GM23338 (cell line): Measurements from ENCODE around the gene HDHD2. TPM values are rescaled to one million over a fixed set of nuclear protein-coding genes. Genes with fewer than 3 reads are reported as not detected.
A peak's percentile ranks its signal among the peaks of the same experiment; 100 is the strongest.

Source experiments
- ATAC-seq: fragments of 200-7000 bp; cut with Tn5 transposase; 3 replicates; pipeline ENCODE4 v1.9.1; 2020
- DNase-seq: peaks from one replicate; pipeline ENCODE4 v3.0.0-alpha.2; 2015; ENCODE audit warnings: low spot score
- H2AFZ ChIP-seq: fragments of 200-600 bp; sonication (generic); 2 replicates; pipeline ENCODE4 v1.8.0; 2016; ENCODE audit warnings: antibody characterized with exemption, mild to moderate bottlenecking, moderate library complexity
- H3F3A ChIP-seq: fragments of 200-600 bp; sonication (generic); replicated peaks from 2 replicates; pipeline ENCODE4 v1.8.0; 2017; ENCODE audit warnings: antibody characterized with exemption, mixed run types, low read depth
- H3K27ac ChIP-seq: fragments of 200-600 bp; sonication (generic); 2 replicates; pipeline ENCODE4 v1.6.1; 2016; ENCODE audit warnings: low read depth
- H3K27me3 ChIP-seq: fragments of 200-600 bp; sonication (generic); 2 replicates; pipeline ENCODE4 v1.8.0; 2016; ENCODE audit warnings: mild to moderate bottlenecking, mixed run types, moderate library complexity; ENCODE audit not compliant: insufficient read depth
- H3K36me3 ChIP-seq: fragments of 200-600 bp; sonication (generic); 2 replicates; pipeline ENCODE4 v1.8.0; 2016; ENCODE audit warnings: mild to moderate bottlenecking; ENCODE audit not compliant: insufficient read depth
- H3K4me1 ChIP-seq: fragments of 200-600 bp; sonication (generic); 2 replicates; pipeline ENCODE4 v1.8.0; 2016; ENCODE audit warnings: mild to moderate bottlenecking, moderate library complexity; ENCODE audit not compliant: insufficient read depth
- H3K4me2 ChIP-seq: fragments of 200-600 bp; sonication (generic); 2 replicates; pipeline ENCODE4 v1.7.1; 2017; ENCODE audit warnings: mixed run types
- H3K4me3 ChIP-seq: fragments of 200-600 bp; sonication (generic); 2 replicates; pipeline ENCODE4 v1.6.1; 2016; ENCODE audit warnings: mixed run types
- H3K79me2 ChIP-seq: fragments of 200-600 bp; sonication (generic); replicated peaks from 2 replicates; pipeline ENCODE4 v1.8.0; 2017; ENCODE audit warnings: mild to moderate bottlenecking; ENCODE audit not compliant: insufficient read depth
- H3K9me2 ChIP-seq: fragments of 200-600 bp; sonication (generic); 2 replicates; pipeline ENCODE4 v1.8.0; 2017; ENCODE audit not compliant: insufficient read depth
- H4K20me1 ChIP-seq: fragments of 200-600 bp; sonication (generic); replicated peaks from 2 replicates; pipeline ENCODE4 v1.8.0; 2017; ENCODE audit warnings: mild to moderate bottlenecking; ENCODE audit not compliant: insufficient read depth
- H3K27ac Mint-ChIP-seq: 2 replicates; pipeline ENCODE4 v1.8.0; 2020; ENCODE audit warnings: inconsistent platforms, mild to moderate bottlenecking, moderate library complexity, mixed read lengths
- H3K27me3 Mint-ChIP-seq: 3 replicates; pipeline ENCODE4 v1.8.0; 2022; ENCODE audit warnings: low read depth, mild to moderate bottlenecking, moderate library complexity, mixed read lengths, inconsistent platforms; ENCODE audit not compliant: insufficient read depth, poor library complexity
- H3K36me3 Mint-ChIP-seq: 3 replicates; pipeline ENCODE4 v1.8.0; 2021; ENCODE audit warnings: low read depth, mild to moderate bottlenecking, inconsistent platforms, moderate library complexity, mixed read lengths
- H3K4me1 Mint-ChIP-seq: 3 replicates; pipeline ENCODE4 v1.8.0; 2020; ENCODE audit warnings: mild to moderate bottlenecking, inconsistent platforms, mixed read lengths
- H3K4me3 Mint-ChIP-seq: 3 replicates; pipeline ENCODE4 v1.8.0; 2021; ENCODE audit warnings: moderate library complexity, mild to moderate bottlenecking, inconsistent platforms, mixed read lengths
- H3K9me3 Mint-ChIP-seq: 3 replicates; pipeline ENCODE4 v1.8.0; 2020; ENCODE audit warnings: moderate library complexity, mild to moderate bottlenecking, inconsistent platforms, mixed read lengths
- CREB1 ChIP-seq: fragments of 250-450 bp; sonication (Bioruptor Pico); IDR thresholded peaks from 2 replicates; pipeline ENCODE4 v1.5.0; 2020; ENCODE audit warnings: low read depth, mild to moderate bottlenecking, moderate library complexity
- CTCF ChIP-seq, 2 experiments: fragments of 200-600 bp in 1 of 2; sonication (generic) in 1 of 2; conservative IDR thresholded peaks; 2 replicates each; pipeline versions ENCODE4 v1.5.1 to v1.6.1; 2016 to 2017; ENCODE audit warnings: antibody characterized with exemption in 2 of 2, low read depth in 2 of 2, mild to moderate bottlenecking in 2 of 2, moderate library complexity in 1 of 2
- EZH2 ChIP-seq: fragments of 200-600 bp; sonication (generic); IDR thresholded peaks from one replicate; pipeline ENCODE4 v1.8.0; 2017; ENCODE audit warnings: antibody characterized with exemption, mild to moderate bottlenecking, low read depth; ENCODE audit not compliant: unreplicated experiment
- EZH2phosphoT487 ChIP-seq: fragments of 200-600 bp; sonication (generic); IDR thresholded peaks from one replicate; pipeline ENCODE4 v1.8.1; 2018; ENCODE audit warnings: antibody characterized with exemption; ENCODE audit not compliant: unreplicated experiment
- NANOG ChIP-seq: IDR thresholded peaks from 2 replicates; pipeline ENCODE4 v1.6.1; 2016; ENCODE audit warnings: antibody characterized with exemption, borderline replicate concordance
- POLR2AphosphoS5 ChIP-seq: IDR thresholded peaks from 2 replicates; pipeline ENCODE4 v1.6.1; 2016; ENCODE audit warnings: antibody characterized with exemption, low read depth
- ZNF114 ChIP-seq: fragments of 250-450 bp; sonication (Bioruptor Pico); IDR thresholded peaks from 2 replicates; pipeline ENCODE4 v1.5.0; 2020; ENCODE audit warnings: mild to moderate bottlenecking, moderate library complexity
- ZNF331 ChIP-seq: fragments of 250-450 bp; sonication (Bioruptor Pico); IDR thresholded peaks from 2 replicates; pipeline ENCODE4 v1.5.0; 2020; ENCODE audit warnings: low read depth, mild to moderate bottlenecking, moderate library complexity
- polyA plus RNA-seq: library from polyadenylated mRNA; unstranded; fragments of >200 nt; fragmentation: Nextera tagmentation; extraction: Ambion mirVana; gene quantifications from 2 replicates; pipeline ENCODE4 v1.2.1, GENCODE V29; 2016
- total RNA-seq: library from RNA; depleted of rRNA; stranded (reverse); fragments of >200 nt; shearing (Covaris generic); gene quantifications from 2 replicates; pipeline ENCODE4 v1.2.3, GENCODE V29; 2014
- TF ChIP-seq, protein P1 (sequence below): IDR thresholded peaks from 2 replicates; pipeline ENCODE4 v1.6.1; 2016; ENCODE audit warnings: antibody characterized with exemption
- TF ChIP-seq, protein P2 (sequence below): IDR thresholded peaks from one replicate; pipeline ENCODE4 v1.6.1; 2018; ENCODE audit warnings: antibody characterized with exemption; ENCODE audit not compliant: unreplicated experiment

Gene HDHD2
- total and polyA plus RNA-seq, 2 experiments from 2014 or later, result 25.9 to 32.2 TPM

DNA sequence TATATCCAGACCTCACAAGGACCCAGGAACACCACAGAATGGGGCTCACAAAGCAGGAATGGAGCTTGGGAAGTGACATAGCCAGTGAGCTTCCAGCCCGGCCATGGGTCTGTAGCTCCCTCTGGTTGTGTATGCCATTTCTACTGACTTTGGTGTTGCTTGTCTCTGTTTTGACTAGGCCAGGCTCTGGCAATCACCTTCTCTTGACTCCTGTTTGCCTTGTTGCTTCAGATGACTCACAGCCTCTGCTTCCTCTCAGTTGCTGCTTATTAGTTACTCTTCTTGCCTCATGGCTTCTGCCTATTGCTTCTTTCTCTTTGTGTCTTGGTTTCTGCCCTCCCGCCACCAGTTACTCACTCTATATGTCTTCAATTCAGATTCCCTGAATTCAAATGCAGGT lies 41.7 kb upstream of the HDHD2 start:
- Histone ChIP-seq H3K4me1 (no peaks in the 10 kb centered on the region), H3K36me3 (no peaks in the 10 kb centered on the region), H3K4me2 (no peak overlapping the region), H4K20me1 (no peaks in the 10 kb centered on the region), H2AFZ (peak overlapping the region; percentile 76; the same call in 1 of the 2 replicates), H3K79me2 (no peaks in the 10 kb centered on the region), H3F3A (no peaks in the 10 kb centered on the region), H3K27ac (no peak overlapping the region), H3K4me3 (no peak overlapping the region), H3K9me2 (0 out of 2 replicates have a peak, but pooled peaks cover 3% of the 10 kb centered on the region), H3K27me3 (no peaks in the 10 kb centered on the region)
- Mint-ChIP-seq H3K4me3 (no peak overlapping the region), H3K36me3 (no peaks in the 10 kb centered on the region), H3K27me3 (no peaks in the 10 kb centered on the region), H3K4me1 (no peaks in the 10 kb centered on the region), H3K27ac (no peak overlapping the region), H3K9me3 (no peaks in the 10 kb centered on the region)
- DNase-seq (no peak), ATAC-seq (no peak)
- peak in 1 of 2 experiments; percentile 38; a peak in 2 of 4 replicates for TF ChIP-seq CTCF (conservative IDR thresholded peaks at IDR 0.05; ENCODE audit: low read depth in 2 of 2)
- TF ChIP-seq EZH2phosphoT487, result no peak
- no peak for TF ChIP-seq POLR2AphosphoS5
- TF ChIP-seq ZNF114, result no peak
- TF ChIP-seq CREB1 (CRISPR knock-in tag), result no peak
- TF ChIP-seq, protein P1, sequence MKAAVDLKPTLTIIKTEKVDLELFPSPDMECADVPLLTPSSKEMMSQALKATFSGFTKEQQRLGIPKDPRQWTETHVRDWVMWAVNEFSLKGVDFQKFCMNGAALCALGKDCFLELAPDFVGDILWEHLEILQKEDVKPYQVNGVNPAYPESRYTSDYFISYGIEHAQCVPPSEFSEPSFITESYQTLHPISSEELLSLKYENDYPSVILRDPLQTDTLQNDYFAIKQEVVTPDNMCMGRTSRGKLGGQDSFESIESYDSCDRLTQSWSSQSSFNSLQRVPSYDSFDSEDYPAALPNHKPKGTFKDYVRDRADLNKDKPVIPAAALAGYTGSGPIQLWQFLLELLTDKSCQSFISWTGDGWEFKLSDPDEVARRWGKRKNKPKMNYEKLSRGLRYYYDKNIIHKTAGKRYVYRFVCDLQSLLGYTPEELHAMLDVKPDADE, result no peak

GRCh38 chr18:47187721-47188120 lies 37.4 kb upstream of the HDHD2 start:
- Mint-ChIP-seq H3K27me3 (peaks cover 5% of the 10 kb centered on the region), H3K4me3 (no peak overlapping the region), H3K27ac (no peak overlapping the region), H3K36me3 (peaks cover 14% of the 10 kb centered on the region; the same call in 2 of the 3 replicates), H3K4me1 (no peaks in the 10 kb centered on the region), H3K9me3 (peaks cover 23% of the 10 kb centered on the region)
- no peak overlapping the region for H3K27ac ChIP-seq
- no peak overlapping the region for H3K4me3 ChIP-seq
- H3K4me1 ChIP-seq, result no peaks in the 10 kb centered on the region
- no peak for ATAC-seq
- H3K36me3 ChIP-seq, result no peaks in the 10 kb centered on the region
- no peak overlapping the region for H2AFZ ChIP-seq
- DNase-seq, result no peak
- no peaks in the 10 kb centered on the region for H3K27me3 ChIP-seq
- H3K9me2 ChIP-seq, result no peaks in the 10 kb centered on the region
- no peaks in the 10 kb centered on the region for H4K20me1 ChIP-seq
- TF ChIP-seq ZNF331 (CRISPR knock-in tag) (no peak), CREB1 (CRISPR knock-in tag) (no peak), EZH2 (no peak), NANOG (no peak), EZH2phosphoT487 (no peak)
- TF ChIP-seq, protein P2, sequence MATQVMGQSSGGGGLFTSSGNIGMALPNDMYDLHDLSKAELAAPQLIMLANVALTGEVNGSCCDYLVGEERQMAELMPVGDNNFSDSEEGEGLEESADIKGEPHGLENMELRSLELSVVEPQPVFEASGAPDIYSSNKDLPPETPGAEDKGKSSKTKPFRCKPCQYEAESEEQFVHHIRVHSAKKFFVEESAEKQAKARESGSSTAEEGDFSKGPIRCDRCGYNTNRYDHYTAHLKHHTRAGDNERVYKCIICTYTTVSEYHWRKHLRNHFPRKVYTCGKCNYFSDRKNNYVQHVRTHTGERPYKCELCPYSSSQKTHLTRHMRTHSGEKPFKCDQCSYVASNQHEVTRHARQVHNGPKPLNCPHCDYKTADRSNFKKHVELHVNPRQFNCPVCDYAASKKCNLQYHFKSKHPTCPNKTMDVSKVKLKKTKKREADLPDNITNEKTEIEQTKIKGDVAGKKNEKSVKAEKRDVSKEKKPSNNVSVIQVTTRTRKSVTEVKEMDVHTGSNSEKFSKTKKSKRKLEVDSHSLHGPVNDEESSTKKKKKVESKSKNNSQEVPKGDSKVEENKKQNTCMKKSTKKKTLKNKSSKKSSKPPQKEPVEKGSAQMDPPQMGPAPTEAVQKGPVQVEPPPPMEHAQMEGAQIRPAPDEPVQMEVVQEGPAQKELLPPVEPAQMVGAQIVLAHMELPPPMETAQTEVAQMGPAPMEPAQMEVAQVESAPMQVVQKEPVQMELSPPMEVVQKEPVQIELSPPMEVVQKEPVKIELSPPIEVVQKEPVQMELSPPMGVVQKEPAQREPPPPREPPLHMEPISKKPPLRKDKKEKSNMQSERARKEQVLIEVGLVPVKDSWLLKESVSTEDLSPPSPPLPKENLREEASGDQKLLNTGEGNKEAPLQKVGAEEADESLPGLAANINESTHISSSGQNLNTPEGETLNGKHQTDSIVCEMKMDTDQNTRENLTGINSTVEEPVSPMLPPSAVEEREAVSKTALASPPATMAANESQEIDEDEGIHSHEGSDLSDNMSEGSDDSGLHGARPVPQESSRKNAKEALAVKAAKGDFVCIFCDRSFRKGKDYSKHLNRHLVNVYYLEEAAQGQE, result no peak
- no peaks in the 10 kb centered on the region for H3F3A ChIP-seq
- H3K79me2 ChIP-seq, result no peaks in the 10 kb centered on the region
- H3K4me2 ChIP-seq, result no peak overlapping the region
